ENCODE results near the gene EXOC1.

DNA sequence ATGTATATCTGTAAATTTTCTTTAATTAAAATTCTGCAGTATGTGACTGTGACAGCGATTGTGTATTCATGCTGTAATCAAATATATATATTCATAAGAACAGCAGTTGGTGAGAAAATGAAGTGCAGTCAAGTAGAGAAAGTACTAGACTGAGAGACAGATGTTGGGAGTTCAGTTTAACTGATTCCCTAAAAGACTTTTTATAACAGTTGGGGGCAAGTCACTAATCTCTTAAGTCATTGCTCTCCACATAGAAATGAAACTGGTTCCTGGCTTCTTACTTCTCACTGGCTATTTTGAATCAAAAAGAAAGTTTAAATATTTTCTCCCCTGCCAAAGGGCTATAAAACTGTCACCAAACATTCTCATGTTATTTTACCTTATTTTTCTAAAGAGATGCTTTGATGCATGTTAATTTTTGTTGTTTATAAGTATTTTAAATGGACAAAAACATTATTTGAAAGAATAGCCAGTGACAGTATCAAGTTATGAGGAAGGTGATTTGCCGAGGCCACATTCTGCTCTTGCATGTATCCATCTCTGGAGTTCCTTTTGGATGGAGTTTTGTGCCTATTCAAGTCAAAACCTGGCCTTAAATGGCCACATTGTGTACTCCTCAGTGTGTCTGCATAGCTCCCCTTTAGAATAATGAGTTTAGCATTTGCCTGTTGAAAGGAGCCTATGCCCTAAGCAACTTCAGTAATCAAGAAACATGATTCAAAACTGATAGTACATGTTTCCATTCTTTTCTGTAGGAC, 30.8 kb downstream of the EXOC1 start:
- TF ChIP-seq, protein P1, sequence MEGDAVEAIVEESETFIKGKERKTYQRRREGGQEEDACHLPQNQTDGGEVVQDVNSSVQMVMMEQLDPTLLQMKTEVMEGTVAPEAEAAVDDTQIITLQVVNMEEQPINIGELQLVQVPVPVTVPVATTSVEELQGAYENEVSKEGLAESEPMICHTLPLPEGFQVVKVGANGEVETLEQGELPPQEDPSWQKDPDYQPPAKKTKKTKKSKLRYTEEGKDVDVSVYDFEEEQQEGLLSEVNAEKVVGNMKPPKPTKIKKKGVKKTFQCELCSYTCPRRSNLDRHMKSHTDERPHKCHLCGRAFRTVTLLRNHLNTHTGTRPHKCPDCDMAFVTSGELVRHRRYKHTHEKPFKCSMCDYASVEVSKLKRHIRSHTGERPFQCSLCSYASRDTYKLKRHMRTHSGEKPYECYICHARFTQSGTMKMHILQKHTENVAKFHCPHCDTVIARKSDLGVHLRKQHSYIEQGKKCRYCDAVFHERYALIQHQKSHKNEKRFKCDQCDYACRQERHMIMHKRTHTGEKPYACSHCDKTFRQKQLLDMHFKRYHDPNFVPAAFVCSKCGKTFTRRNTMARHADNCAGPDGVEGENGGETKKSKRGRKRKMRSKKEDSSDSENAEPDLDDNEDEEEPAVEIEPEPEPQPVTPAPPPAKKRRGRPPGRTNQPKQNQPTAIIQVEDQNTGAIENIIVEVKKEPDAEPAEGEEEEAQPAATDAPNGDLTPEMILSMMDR (IDR thresholded peaks at IDR 0.05): no peak
- TF ChIP-seq POLR2A (IDR thresholded peaks at IDR 0.05): no peak

All from testis (tissue), 2 donors.